ENCODE data around the gene STAB2. TPM values are rescaled to one million over a fixed set of nuclear protein-coding genes. Genes with fewer than 3 reads are reported as not detected.

The STAB2 gene
- total RNA-seq, 1 donor from 2014 or later = 7.8 TPM

DNA sequence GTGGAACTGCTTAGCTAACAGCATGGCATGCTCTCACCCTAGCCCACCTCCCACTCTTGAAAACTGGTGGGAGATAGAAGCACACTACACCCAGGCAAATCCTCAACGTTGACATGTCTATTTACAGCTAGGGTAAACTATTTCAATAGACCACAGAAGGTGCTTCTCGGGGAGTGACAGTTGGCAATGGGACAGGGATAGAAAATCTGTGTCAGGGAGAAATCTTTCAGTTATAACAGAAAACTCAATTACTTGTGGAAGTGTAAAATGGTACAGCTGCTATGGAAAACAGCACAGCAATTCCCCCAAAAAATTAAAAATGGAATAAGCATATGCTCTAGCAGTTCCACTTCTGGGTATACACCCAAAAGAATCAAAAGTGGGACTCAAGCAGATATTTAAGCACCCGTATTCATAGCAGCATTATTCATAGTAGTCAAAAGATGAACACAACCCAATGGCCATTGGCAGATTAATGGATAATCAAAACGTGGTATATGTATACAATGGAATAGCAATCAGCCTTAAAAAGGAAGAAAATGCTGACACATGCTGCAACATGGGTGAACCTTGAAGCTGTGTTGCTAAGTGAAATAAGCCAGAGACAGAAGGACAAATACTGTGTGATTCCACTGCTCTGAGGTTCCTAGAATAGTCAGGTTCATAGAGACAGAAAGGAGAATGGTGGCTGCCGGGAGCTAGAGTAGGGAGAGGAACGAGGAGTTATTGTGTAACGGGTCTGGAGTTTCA lies 92.5 kb downstream of the STAB2 start:
- Histone ChIP-seq H3K4me1 (ENCODE audit: control insufficient read depth in 3 of 3, insufficient read depth in 3 of 3, low read length in 3 of 3) (no peaks in the 10 kb centered on the region), H3K36me3 (ENCODE audit: control insufficient read depth in 3 of 3, insufficient read depth in 3 of 3, low read length in 3 of 3) (no peaks in the 10 kb centered on the region), H3K27me3 (ENCODE audit: control insufficient read depth in 3 of 3, insufficient read depth in 3 of 3, low read length in 3 of 3) (peaks cover 0 to 4% (median 0%) of the 10 kb centered on the region in 3 donors), H3K9ac (ENCODE audit: low read depth in 1 of 3, low read length in 3 of 3) (no peak overlapping the region), H3K27ac (ENCODE audit: low read depth, low read length) (no peak overlapping the region), H3K9me3 (ENCODE audit: control insufficient read depth in 3 of 3, low read length in 3 of 3) (no peaks in the 10 kb centered on the region), H3K4me3 (ENCODE audit: low read length in 3 of 3) (no peak overlapping the region)

GRCh38 chr12:103680591-103681141 lies 93.6 kb downstream of the STAB2 start:
- Histone ChIP-seq H3K4me3 (ENCODE audit: low read length in 3 of 3) (no peak overlapping the region), H3K9ac (ENCODE audit: low read depth in 1 of 3, low read length in 3 of 3) (no peak overlapping the region), H3K36me3 (ENCODE audit: control insufficient read depth in 3 of 3, insufficient read depth in 3 of 3, low read length in 3 of 3) (no peaks in the 10 kb centered on the region), H3K4me1 (ENCODE audit: control insufficient read depth in 3 of 3, insufficient read depth in 3 of 3, low read length in 3 of 3) (no peaks in the 10 kb centered on the region), H3K9me3 (ENCODE audit: control insufficient read depth in 3 of 3, low read length in 3 of 3) (no peaks in the 10 kb centered on the region), H3K27ac (ENCODE audit: low read depth, low read length) (no peak overlapping the region), H3K27me3 (ENCODE audit: control insufficient read depth in 3 of 3, insufficient read depth in 3 of 3, low read length in 3 of 3) (peaks cover 0 to 4% (median 0%) of the 10 kb centered on the region in 3 donors)

DNA sequence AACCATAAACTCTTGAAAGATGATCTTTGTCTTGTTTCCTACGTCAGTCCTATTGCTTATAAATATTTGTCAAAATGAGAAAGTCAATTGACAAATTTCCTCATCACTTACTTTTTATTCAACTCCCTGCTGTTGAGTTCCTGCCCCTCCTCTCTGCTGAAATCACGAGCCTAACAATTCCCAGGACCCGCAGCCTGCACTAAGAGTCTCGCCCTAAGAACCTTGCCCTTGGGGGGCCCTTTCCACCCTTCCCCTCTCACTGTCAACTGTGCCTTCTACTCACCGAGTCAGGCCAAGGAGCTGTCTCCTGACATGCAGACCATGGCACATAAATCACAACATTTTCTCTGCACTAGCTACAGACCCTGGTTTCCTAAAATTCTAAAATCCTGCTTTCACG lies 99.0 kb downstream of the STAB2 start:
- Histone ChIP-seq H3K4me3 (ENCODE audit: low read length in 3 of 3) (no peak overlapping the region), H3K9me3 (ENCODE audit: control insufficient read depth in 3 of 3, low read length in 3 of 3) (no peaks in the 10 kb centered on the region), H3K27me3 (ENCODE audit: control insufficient read depth in 3 of 3, insufficient read depth in 3 of 3, low read length in 3 of 3) (peaks cover 0 to 6% (median 0%) of the 10 kb centered on the region in 3 donors), H3K36me3 (ENCODE audit: control insufficient read depth in 3 of 3, insufficient read depth in 3 of 3, low read length in 3 of 3) (no peaks in the 10 kb centered on the region), H3K9ac (ENCODE audit: low read depth in 1 of 3, low read length in 3 of 3) (no peak overlapping the region), H3K27ac (ENCODE audit: low read depth, low read length) (no peak overlapping the region), H3K4me1 (ENCODE audit: control insufficient read depth in 3 of 3, insufficient read depth in 3 of 3, low read length in 3 of 3) (no peaks in the 10 kb centered on the region)

DNA sequence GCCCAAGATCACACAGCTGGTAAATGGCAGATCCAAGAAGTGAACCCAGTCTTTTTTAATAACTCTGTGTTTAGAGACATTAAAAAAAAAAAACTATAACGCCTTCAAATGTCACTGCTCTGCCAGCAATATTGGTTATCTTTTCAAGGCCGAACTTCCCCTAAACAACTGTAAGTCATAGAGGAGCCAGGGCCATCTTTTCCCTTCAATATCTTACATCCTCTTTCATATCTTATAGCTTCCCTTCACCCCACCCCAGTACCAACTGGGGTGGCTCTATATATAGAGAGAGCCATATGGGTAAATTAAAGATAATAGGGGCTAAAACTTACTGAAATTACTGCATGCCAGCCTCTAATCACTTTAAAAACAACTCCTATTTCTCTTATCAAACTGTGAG lies 100.2 kb downstream of the STAB2 start:
- H3K4me1 ChIP-seq (ENCODE audit: control insufficient read depth in 3 of 3, insufficient read depth in 3 of 3, low read length in 3 of 3) = no peaks in the 10 kb centered on the region
- no peak overlapping the region for H3K4me3 ChIP-seq (ENCODE audit: low read length in 3 of 3)
- no peaks in the 10 kb centered on the region for H3K9me3 ChIP-seq (ENCODE audit: control insufficient read depth in 3 of 3, low read length in 3 of 3)
- no peaks in the 10 kb centered on the region for H3K36me3 ChIP-seq (ENCODE audit: control insufficient read depth in 3 of 3, insufficient read depth in 3 of 3, low read length in 3 of 3)
- H3K27ac ChIP-seq (ENCODE audit: low read depth, low read length) = no peak overlapping the region
- peaks cover 0 to 6% (median 0%) of the 10 kb centered on the region in 3 donors for H3K27me3 ChIP-seq (ENCODE audit: control insufficient read depth in 3 of 3, insufficient read depth in 3 of 3, low read length in 3 of 3)
- H3K9ac ChIP-seq (ENCODE audit: low read depth in 1 of 3, low read length in 3 of 3) = no peak overlapping the region

DNA sequence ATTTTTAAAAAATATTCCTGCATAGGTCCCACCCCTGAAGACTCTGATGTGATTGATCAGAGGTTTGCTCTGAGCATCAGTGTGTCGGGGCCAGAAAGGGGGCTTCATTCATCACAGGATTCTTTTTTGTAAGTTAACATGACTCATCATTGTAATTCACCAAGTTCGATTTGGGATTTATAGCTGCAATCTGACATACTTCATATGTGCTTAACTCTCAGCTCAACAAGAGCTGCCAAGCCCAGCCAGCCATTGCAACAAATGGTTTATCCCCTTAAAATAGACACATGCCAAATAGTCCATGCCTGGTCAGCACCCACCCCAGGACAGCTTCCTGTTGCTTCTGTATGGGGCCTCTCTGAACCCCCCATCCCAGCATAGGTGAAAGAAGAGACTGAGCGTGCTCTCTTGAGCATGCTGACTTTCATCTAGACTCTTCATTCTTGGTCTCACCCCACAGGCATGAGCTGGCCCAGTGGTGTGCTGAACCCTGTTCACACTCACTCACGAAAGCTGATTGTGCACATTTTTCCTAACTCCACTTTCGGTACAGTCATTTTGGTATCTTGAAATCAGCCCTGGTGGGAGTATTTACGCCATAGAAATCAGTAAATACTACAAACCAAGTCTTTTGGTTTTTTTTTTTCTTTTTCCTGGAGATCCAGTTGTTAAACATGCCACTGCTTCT lies 101.4 kb downstream of the STAB2 start:
- Histone ChIP-seq H3K9ac (ENCODE audit: low read depth in 1 of 3, low read length in 3 of 3) (no peak overlapping the region), H3K36me3 (ENCODE audit: control insufficient read depth in 3 of 3, insufficient read depth in 3 of 3, low read length in 3 of 3) (no peaks in the 10 kb centered on the region), H3K4me3 (ENCODE audit: low read length in 3 of 3) (no peak overlapping the region), H3K27me3 (ENCODE audit: control insufficient read depth in 3 of 3, insufficient read depth in 3 of 3, low read length in 3 of 3) (peaks cover 0 to 6% (median 0%) of the 10 kb centered on the region in 3 donors), H3K27ac (ENCODE audit: low read depth, low read length) (no peak overlapping the region), H3K4me1 (ENCODE audit: control insufficient read depth in 3 of 3, insufficient read depth in 3 of 3, low read length in 3 of 3) (no peaks in the 10 kb centered on the region), H3K9me3 (ENCODE audit: control insufficient read depth in 3 of 3, low read length in 3 of 3) (no peaks in the 10 kb centered on the region)

DNA sequence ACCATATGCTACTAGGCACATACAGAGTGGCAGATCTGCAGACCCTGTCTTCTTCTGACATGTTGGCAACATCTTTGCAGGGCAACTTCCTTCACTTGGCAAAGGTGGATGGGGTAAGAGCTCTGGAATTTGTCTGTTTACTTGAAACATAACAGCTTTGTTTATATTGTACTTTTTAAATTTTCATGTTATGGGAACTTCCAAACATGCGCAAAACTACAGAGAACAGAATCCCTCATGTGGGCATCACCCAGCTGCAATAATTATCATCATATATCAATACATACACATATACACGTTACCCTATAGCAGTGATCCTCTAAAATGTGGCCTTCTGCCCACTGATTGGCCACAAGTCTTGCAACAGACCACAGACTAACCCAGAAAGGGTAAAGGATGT lies 103.4 kb downstream of the STAB2 start:
- Histone ChIP-seq H3K9ac (ENCODE audit: low read depth in 1 of 3, low read length in 3 of 3) (no peak overlapping the region), H3K4me3 (ENCODE audit: low read length in 3 of 3) (no peak overlapping the region), H3K9me3 (ENCODE audit: control insufficient read depth in 3 of 3, low read length in 3 of 3) (no peaks in the 10 kb centered on the region), H3K27me3 (ENCODE audit: control insufficient read depth in 3 of 3, insufficient read depth in 3 of 3, low read length in 3 of 3) (peaks cover 0 to 2% (median 0%) of the 10 kb centered on the region in 3 donors), H3K27ac (ENCODE audit: low read depth, low read length) (no peak overlapping the region), H3K36me3 (ENCODE audit: control insufficient read depth in 3 of 3, insufficient read depth in 3 of 3, low read length in 3 of 3) (no peaks in the 10 kb centered on the region), H3K4me1 (ENCODE audit: control insufficient read depth in 3 of 3, insufficient read depth in 3 of 3, low read length in 3 of 3) (no peaks in the 10 kb centered on the region)

DNA sequence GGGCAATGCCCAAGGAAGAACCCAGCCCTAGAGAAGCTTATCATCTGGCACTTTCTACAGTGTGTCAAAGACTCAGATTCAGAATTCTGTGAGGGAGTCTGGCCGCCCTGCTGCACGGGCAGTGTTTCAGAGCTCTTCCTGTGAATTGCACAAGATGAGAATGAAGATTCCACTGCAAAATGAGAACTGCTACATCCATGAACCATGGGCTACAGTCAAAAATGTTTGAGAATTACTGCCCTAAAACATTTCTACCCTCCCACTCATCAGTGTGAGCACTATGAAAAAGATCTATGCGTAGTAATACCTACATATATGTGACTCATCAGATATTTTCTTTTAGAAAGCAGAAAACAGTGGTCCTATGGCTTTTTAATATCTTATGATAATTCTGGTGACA lies 104.0 kb downstream of the STAB2 start:
- Histone ChIP-seq H3K9ac (ENCODE audit: low read depth in 1 of 3, low read length in 3 of 3) (no peak overlapping the region), H3K27ac (ENCODE audit: low read depth, low read length) (no peak overlapping the region), H3K4me3 (ENCODE audit: low read length in 3 of 3) (no peak overlapping the region), H3K4me1 (ENCODE audit: control insufficient read depth in 3 of 3, insufficient read depth in 3 of 3, low read length in 3 of 3) (no peaks in the 10 kb centered on the region), H3K27me3 (ENCODE audit: control insufficient read depth in 3 of 3, insufficient read depth in 3 of 3, low read length in 3 of 3) (peaks cover 0 to 2% (median 2%) of the 10 kb centered on the region in 3 donors), H3K36me3 (ENCODE audit: control insufficient read depth in 3 of 3, insufficient read depth in 3 of 3, low read length in 3 of 3) (no peaks in the 10 kb centered on the region), H3K9me3 (ENCODE audit: control insufficient read depth in 3 of 3, low read length in 3 of 3) (no peaks in the 10 kb centered on the region)

GRCh38 chr12:103696101-103696500 lies 109.0 kb downstream of the STAB2 start:
- no peak overlapping the region for H3K4me3 ChIP-seq (ENCODE audit: low read length in 3 of 3)
- H3K27me3 ChIP-seq (ENCODE audit: control insufficient read depth in 3 of 3, insufficient read depth in 3 of 3, low read length in 3 of 3) = peaks cover 2 to 5% (median 4%) of the 10 kb centered on the region in 3 donors
- no peaks in the 10 kb centered on the region for H3K36me3 ChIP-seq (ENCODE audit: control insufficient read depth in 3 of 3, insufficient read depth in 3 of 3, low read length in 3 of 3)
- no peak overlapping the region for H3K9ac ChIP-seq (ENCODE audit: low read depth in 1 of 3, low read length in 3 of 3)
- no peaks in the 10 kb centered on the region for H3K9me3 ChIP-seq (ENCODE audit: control insufficient read depth in 3 of 3, low read length in 3 of 3)
- no peaks in the 10 kb centered on the region for H3K4me1 ChIP-seq (ENCODE audit: control insufficient read depth in 3 of 3, insufficient read depth in 3 of 3, low read length in 3 of 3)
- no peak overlapping the region for H3K27ac ChIP-seq (ENCODE audit: low read depth, low read length)

DNA sequence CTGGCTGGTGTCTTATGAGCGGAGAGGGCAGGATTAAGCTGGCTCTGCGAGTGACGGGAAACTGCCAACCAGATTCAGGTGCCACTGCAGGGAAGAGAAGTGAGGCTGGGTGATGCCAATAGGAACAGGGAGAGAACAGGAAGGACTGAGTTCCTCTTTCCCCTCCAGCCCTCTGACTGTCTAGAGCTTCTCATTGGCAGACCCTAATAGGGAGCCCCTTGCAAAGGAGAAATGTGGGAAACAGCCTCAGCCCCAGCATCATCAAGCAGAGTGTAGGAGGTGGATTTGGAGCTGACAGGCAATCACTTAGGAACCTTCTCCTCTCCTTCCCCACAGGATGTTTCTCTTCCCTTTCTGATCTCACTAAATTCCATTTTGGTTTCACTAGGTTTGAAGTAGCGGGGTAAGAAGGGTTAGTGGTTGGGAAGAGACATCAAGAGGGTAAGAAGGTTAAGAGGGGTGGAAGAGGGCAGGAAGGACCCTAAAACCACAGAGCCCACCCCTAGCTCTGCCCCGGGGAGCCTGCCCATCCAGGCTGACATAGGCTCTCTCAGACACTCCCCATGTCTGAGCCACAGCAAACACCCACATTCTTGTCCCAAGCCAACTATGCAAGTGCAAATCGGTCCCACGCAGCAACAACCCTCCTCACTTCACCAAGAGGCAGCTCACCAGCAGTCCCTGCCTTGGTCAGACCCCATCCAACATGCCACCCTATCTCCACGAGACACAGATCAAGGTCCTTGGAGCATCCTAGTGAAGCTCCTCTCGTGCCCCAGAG lies 111.1 kb downstream of the STAB2 start:
- Histone ChIP-seq H3K27ac (ENCODE audit: low read depth, low read length) (no peak overlapping the region), H3K36me3 (ENCODE audit: control insufficient read depth in 3 of 3, insufficient read depth in 3 of 3, low read length in 3 of 3) (no peaks in the 10 kb centered on the region), H3K4me3 (ENCODE audit: low read length in 3 of 3) (no peak overlapping the region), H3K27me3 (ENCODE audit: control insufficient read depth in 3 of 3, insufficient read depth in 3 of 3, low read length in 3 of 3) (peaks cover 2 to 5% (median 4%) of the 10 kb centered on the region in 3 donors), H3K4me1 (ENCODE audit: control insufficient read depth in 3 of 3, insufficient read depth in 3 of 3, low read length in 3 of 3) (no peaks in the 10 kb centered on the region), H3K9ac (ENCODE audit: low read depth in 1 of 3, low read length in 3 of 3) (no peak overlapping the region), H3K9me3 (ENCODE audit: control insufficient read depth in 3 of 3, low read length in 3 of 3) (no peaks in the 10 kb centered on the region)

Data from skeletal muscle tissue (tissue), 4 donors.